Measurements from ENCODE around the gene ZNF780A. TPM values are rescaled to one million over a fixed set of nuclear protein-coding genes. Genes with fewer than 3 reads are reported as not detected.
A peak's percentile ranks its signal among the peaks of the same experiment; 100 is the strongest.

Gene ZNF780A
- total RNA-seq, 4 donors from 2014 or later, result 8.8 to 21.9 (median 15.5) TPM

DNA sequence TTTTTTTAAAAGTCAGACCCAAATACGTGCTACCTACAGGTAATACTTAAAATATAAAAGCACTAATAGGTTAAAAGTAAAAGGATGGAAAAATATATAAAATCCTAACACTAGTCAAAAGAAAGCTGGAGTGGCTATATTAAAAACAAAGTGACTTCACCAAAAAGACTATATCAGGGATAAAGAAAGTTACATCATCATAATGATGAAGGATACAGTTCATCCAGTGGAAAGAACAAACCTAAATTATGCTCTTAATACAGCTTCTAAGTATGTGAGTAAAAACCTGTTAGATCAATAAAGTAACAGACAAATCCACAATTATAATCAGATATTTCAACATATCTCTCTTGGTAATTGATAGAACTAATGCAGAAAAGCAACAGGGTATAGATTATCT is 33.6 kb downstream of the ZNF780A start:
- no peaks in the 10 kb centered on the region for H3K36me3 ChIP-seq
- H3K27ac ChIP-seq, result no peak overlapping the region
- H3K4me3 ChIP-seq, result peak overlapping the region in 1 of 4 donors; percentile 79
- peaks cover 0 to 10% (median 0%) of the 10 kb centered on the region in 4 donors for H3K9me3 ChIP-seq
- no peaks in the 10 kb centered on the region for H3K27me3 ChIP-seq
- no peak for DNase-seq
- H3K4me1 ChIP-seq, result peaks cover 0 to 12% (median 5%) of the 10 kb centered on the region in 4 donors
- TF ChIP-seq POLR2A (IDR thresholded peaks at IDR 0.05), result no peak
- TF ChIP-seq, protein P1, sequence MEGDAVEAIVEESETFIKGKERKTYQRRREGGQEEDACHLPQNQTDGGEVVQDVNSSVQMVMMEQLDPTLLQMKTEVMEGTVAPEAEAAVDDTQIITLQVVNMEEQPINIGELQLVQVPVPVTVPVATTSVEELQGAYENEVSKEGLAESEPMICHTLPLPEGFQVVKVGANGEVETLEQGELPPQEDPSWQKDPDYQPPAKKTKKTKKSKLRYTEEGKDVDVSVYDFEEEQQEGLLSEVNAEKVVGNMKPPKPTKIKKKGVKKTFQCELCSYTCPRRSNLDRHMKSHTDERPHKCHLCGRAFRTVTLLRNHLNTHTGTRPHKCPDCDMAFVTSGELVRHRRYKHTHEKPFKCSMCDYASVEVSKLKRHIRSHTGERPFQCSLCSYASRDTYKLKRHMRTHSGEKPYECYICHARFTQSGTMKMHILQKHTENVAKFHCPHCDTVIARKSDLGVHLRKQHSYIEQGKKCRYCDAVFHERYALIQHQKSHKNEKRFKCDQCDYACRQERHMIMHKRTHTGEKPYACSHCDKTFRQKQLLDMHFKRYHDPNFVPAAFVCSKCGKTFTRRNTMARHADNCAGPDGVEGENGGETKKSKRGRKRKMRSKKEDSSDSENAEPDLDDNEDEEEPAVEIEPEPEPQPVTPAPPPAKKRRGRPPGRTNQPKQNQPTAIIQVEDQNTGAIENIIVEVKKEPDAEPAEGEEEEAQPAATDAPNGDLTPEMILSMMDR (IDR thresholded peaks at IDR 0.05), result no peak

DNA sequence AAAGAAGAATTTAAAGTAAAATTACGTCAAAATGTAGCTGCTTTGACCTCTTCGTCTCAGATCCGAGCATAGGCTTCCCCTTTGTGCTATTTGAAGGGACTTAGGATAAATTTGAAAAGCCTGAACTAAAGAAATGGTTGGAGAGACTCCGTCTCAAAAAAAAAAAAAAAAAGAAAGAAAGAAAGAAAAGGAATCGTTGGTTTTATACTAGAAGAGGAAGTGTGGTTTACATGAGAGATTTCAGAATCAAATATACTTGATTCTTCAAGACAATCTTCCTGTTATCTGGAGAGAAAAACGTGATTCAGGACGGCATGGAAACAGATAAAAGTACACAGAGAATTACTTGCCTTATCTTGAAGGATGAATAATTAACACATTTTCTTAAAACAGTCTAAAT is 34.2 kb downstream of the ZNF780A start:
- peaks cover 0 to 10% (median 0%) of the 10 kb centered on the region in 4 donors for H3K9me3 ChIP-seq
- peak overlapping the region in 3 of 4 donors; percentile 66 to 72 (median 66) for H3K27ac ChIP-seq
- H3K36me3 ChIP-seq, result no peaks in the 10 kb centered on the region
- H3K27me3 ChIP-seq, result no peaks in the 10 kb centered on the region
- no peak for TF ChIP-seq POLR2A (IDR thresholded peaks at IDR 0.05)
- TF ChIP-seq, protein P1 (IDR thresholded peaks at IDR 0.05), result no peak
- H3K4me3 ChIP-seq, result peak overlapping the region; percentile 63 to 79 (median 67)
- peaks cover 0 to 12% (median 5%) of the 10 kb centered on the region in 4 donors for H3K4me1 ChIP-seq
- no peak for DNase-seq

DNA sequence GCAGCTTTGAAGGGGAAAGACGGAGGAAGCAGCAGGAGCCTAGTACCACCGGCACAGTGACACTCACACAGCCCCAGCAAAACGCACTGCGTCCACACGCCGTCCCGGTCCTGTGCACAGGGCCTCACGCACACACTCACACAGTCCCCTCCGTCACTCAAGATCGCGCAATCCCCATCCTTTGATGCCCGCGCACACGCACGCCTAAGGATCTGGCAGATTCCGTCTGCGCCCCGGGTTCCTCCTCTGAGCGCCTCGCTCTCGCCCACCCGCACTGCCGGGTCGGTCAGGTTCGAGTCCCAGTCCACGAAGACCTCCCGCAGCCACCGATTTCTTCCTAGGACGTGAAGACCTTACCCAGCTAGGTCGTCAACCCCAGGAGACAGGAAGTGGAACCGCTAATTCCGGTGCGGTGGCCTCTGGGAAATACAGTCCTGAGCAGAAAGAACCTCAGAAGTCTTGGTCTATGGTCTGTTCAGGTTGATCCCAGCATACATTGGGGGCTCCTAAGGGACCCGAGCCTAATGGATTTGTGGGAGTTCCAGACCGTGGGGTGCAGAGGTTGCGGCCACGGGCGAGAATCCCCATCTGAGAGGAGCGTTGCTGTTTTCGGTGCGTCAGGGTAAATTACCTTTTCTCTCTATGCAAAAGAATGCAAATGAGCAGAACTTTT is 34.8 kb downstream of the ZNF780A start, which contains the start of gene ZNF780B:
ZNF780B (minus strand) TSS at position 400 of the 673 bp plus-strand sequence. CDS start 5,899 bp downstream, outside the sequence.
- peaks cover 0 to 10% (median 0%) of the 10 kb centered on the region in 4 donors for H3K9me3 ChIP-seq
- peak within 1 kb of the TSS; percentile 56 to 72 (median 66) for H3K27ac ChIP-seq
- no peaks in the 10 kb centered on the region for H3K36me3 ChIP-seq
- H3K4me1 ChIP-seq, result peaks cover 0 to 12% (median 5%) of the 10 kb centered on the region in 4 donors
- H3K27me3 ChIP-seq, result no peaks in the 10 kb centered on the region
- H3K4me3 ChIP-seq, result peak within 1 kb of the TSS; percentile 63 to 79 (median 67)
- TF ChIP-seq, protein P1 (IDR thresholded peaks at IDR 0.05), result no peak
- no peak for TF ChIP-seq POLR2A (IDR thresholded peaks at IDR 0.05)
- DNase-seq, result peak; percentile 74 to 93 (median 88)

DNA sequence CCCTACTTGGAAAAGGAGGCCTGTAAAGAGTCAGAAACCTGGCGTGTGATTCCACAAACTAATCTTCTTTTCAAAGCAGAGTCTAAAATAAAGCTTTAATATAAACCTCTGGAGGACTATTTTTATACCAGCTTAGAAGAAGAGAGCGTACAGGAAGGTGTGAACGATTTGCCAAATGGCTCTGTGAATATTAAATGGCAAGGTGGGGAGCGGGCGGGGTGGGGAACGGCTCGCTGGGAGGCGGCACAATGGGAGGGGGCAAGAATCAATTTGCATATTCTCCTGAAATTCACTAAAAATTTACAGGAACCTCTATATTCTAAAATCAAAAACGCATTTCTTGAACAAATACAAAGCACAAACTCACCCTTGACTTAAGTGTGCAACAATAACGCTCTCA is 35.7 kb downstream of the ZNF780A start:
- H3K27ac ChIP-seq, result no peak overlapping the region
- DNase-seq, result no peak
- TF ChIP-seq, protein P1 (IDR thresholded peaks at IDR 0.05), result no peak
- no peak for TF ChIP-seq POLR2A (IDR thresholded peaks at IDR 0.05)

DNA sequence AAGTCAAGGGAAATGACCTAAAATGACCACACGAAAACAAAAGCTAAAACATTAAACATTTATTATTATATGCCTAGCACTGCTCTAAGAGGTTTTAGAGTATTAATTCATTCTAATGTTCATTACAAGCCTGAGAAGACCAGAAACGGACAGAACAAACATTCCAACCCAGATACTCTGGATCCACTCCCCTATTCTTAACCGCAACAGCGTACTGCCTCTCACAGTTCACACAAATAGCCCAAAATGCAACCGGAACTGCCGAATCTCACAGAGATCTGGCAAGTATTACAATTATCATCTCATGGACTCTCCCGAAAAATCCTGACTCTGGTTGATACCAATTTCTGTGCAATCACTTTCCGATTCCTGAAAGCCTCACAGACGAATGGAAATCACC is 36.1 kb downstream of the ZNF780A start:
- H3K27me3 ChIP-seq, result no peaks in the 10 kb centered on the region
- H3K36me3 ChIP-seq, result peaks cover 0 to 12% (median 0%) of the 10 kb centered on the region in 3 donors
- no peak overlapping the region for H3K27ac ChIP-seq
- H3K4me1 ChIP-seq, result peaks cover 0 to 12% (median 5%) of the 10 kb centered on the region in 4 donors
- H3K4me3 ChIP-seq, result peak overlapping the region in 1 of 4 donors; percentile 63
- TF ChIP-seq, protein P1 (IDR thresholded peaks at IDR 0.05), result no peak
- TF ChIP-seq POLR2A (IDR thresholded peaks at IDR 0.05), result no peak
- H3K9me3 ChIP-seq, result peaks cover 0 to 6% (median 0%) of the 10 kb centered on the region in 4 donors
- DNase-seq, result no peak

More for the DNA sequence above, 35.7 kb downstream of the ZNF780A start:
- Histone ChIP-seq H3K4me1 (peaks cover 0 to 12% (median 5%) of the 10 kb centered on the region in 4 donors), H3K27me3 (no peaks in the 10 kb centered on the region), H3K4me3 (peak overlapping the region; percentile 63 to 79 (median 67)), H3K9me3 (peaks cover 0 to 10% (median 0%) of the 10 kb centered on the region in 4 donors), H3K36me3 (peaks cover 0 to 7% (median 0%) of the 10 kb centered on the region in 3 donors)
